AG09319 (cell line): ENCODE results near the gene GPR75.

Experiments used
- DNase-seq: peaks from one replicate; pipeline ENCODE4 v3.0.0-alpha.2; 2010; ENCODE audit warnings: low read depth; ENCODE audit errors: extremely low read depth
- TF ChIP-seq, protein P1 (sequence below): IDR thresholded peaks from 2 replicates; pipeline ENCODE4 v1.5.1; 2011; ENCODE audit warnings: low read depth, mild to moderate bottlenecking, inconsistent platforms, low read length, moderate library complexity

GPR75 gene

GRCh38 chr2:53874401-53874950, 14.7 kb upstream of the GPR75 start:
- DNase-seq, result no peak
- TF ChIP-seq, protein P1, sequence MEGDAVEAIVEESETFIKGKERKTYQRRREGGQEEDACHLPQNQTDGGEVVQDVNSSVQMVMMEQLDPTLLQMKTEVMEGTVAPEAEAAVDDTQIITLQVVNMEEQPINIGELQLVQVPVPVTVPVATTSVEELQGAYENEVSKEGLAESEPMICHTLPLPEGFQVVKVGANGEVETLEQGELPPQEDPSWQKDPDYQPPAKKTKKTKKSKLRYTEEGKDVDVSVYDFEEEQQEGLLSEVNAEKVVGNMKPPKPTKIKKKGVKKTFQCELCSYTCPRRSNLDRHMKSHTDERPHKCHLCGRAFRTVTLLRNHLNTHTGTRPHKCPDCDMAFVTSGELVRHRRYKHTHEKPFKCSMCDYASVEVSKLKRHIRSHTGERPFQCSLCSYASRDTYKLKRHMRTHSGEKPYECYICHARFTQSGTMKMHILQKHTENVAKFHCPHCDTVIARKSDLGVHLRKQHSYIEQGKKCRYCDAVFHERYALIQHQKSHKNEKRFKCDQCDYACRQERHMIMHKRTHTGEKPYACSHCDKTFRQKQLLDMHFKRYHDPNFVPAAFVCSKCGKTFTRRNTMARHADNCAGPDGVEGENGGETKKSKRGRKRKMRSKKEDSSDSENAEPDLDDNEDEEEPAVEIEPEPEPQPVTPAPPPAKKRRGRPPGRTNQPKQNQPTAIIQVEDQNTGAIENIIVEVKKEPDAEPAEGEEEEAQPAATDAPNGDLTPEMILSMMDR, result no peak

DNA sequence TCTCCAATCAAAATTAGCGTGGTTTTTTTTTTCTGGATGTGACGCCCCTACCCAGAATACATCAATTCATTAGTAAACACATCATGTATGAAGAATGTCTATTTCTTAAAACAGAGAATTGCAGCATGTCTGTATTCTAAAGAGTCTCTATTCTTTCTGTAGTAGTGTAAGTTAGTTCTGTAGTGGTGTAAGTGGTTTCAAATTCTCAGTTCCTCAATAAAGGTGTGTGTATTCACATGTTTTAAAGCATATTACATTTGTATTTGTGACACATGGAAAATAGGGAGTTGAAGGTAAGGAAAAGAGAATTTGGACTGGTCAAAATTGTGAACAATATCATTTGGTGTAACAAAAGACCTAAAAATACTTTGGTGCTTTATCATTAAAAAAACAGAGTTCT, 8.0 kb upstream of the GPR75 start:
- TF ChIP-seq, protein P1, result no peak
- no peak for DNase-seq

- no peak for DNase-seq
- TF ChIP-seq, protein P1, result no peak
These were observed 7.4 kb upstream of the GPR75 start for GRCh38 chr2:53867169-53867568.

DNA sequence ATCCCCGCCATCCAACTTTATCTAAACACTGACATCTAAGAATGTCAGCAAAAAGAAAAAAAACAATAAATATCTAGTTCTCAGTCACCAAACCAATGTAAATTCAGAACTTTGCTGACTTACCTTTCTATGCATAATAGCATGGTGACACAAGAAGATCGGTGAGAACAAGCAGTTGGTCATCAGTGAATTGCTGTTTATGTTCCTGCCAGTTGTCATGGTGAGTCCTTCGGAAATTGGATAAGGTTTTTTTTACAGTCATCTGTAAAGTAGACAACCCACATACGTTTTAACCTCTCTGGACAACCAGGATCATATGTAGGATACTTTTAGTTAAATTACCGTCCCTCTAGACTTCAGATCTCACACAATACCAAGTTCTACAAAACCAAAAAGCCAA, 6.2 kb upstream of the GPR75 start:
- TF ChIP-seq, protein P1, result no peak

DNA sequence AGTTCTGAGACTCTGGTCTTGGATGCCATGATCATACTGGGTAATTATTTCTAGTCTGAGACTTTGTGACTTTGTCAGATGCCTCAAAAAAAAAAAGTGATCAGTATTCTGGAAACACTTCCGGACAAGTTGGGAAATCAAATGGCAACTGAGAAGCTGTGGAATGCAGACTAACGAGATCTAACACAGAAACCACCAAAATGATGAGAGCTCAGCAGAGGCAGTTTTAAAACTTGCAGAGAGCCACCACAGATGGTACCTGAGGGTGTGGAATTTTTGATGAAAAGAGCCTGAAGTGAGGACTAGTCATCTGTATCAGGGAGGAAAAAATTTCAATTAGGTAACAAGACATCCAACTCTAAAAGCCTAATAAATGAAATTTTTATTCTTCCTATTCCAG, 5.5 kb upstream of the GPR75 start:
- TF ChIP-seq, protein P1, result no peak
- DNase-seq, result no peak

More for the DNA sequence above, 6.2 kb upstream of the GPR75 start:
- DNase-seq, result no peak

DNA sequence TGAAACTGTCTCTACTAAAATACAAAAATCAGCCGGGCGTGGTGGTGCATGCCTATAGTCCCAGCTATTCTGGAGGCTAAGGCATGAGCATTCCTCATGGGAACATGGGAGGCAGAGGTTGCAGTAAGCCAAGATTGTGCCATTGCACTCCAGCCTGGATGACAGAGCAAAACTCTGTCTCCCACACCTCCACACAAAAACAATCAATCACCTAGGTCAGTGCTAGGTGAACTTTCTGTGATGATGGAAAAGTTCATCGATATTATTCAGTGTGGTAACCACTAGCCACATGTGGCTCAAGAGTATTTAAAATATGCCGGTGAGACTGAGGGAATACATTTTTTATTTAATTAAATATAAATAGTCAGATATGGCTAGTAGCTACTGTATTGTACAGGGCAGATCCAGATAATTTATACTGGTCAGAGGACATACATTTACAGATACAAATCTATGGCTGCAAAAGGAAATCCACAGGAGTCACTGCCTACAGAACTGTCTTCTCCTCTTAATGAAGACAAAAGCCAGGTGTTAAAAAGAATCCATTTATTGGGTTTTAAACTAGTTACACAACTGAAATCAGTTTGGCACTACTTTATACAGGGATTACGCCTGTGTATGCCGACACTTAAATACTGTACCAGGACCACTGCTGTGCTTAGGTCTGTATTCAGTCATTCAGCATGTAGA, 3.9 kb upstream of the GPR75 start:
- TF ChIP-seq, protein P1, result no peak

GRCh38 chr2:53861824-53862223, 2.1 kb upstream of the GPR75 start:
- no peak for DNase-seq

More for the DNA sequence above, 3.9 kb upstream of the GPR75 start:
- no peak for DNase-seq

More at GRCh38 chr2:53861824-53862223, 2.1 kb upstream of the GPR75 start:
- TF ChIP-seq, protein P1, result no peak
